Measurements from ENCODE around the gene ANXA11. TPM values are rescaled to one million over a fixed set of nuclear protein-coding genes. Genes with fewer than 3 reads are reported as not detected.

Gene ANXA11
- total and polyA plus RNA-seq, 2 of the 4 experiments (the other 2 are of a cell fraction), result 39.4 to 109 TPM

- intact Hi-C loops (cut with micrococcal nuclease), result no loop called here
- H3K9ac ChIP-seq (ENCODE audit: low read depth, low read length), result no peak overlapping the region
These were observed 4.7 kb downstream of the ANXA11 start for GRCh38 chr10:80200687-80201086.

More at GRCh38 chr10:80200687-80201086, 4.7 kb downstream of the ANXA11 start:
- 90% methylated on average over 2 of the region's 10 CpGs; no CpG with 5 or more reads in 1 of the 2 experiments for WGBS, 2 experiments (ENCODE audit: extremely low coverage in 2 of 2, insufficient read length in 1 of 2)
- BruUV-seq (replicated peaks), result no TSS peak
- Histone ChIP-seq H3K79me1 (ENCODE audit: low read depth in 1 of 2, low read length in 2 of 2) (peaks cover 9 to 75% of the 10 kb centered on the region in 2 experiments; a peak in 3 of 4 replicates), H3K9me1 (ENCODE audit: insufficient read depth, low read length) (peaks cover 39% of the 10 kb centered on the region), H3K4me1 (ENCODE audit: control insufficient read depth, insufficient read depth, low read length) (peaks cover 35% of the 10 kb centered on the region), H2BK15ac (ENCODE audit: low read depth, low read length) (no peak overlapping the region), H3K9me3 (ENCODE audit: control insufficient read depth, insufficient read depth, low read length) (no peaks in the 10 kb centered on the region), H3K4ac (ENCODE audit: low read depth, low read length) (no peak overlapping the region), H2AK9ac (replicated peaks; ENCODE audit: low read depth, low read length, poor library complexity) (no peak overlapping the region), H3K27ac (ENCODE audit: insufficient read depth, low read length) (no peak overlapping the region), H2BK20ac (ENCODE audit: low read depth, low read length) (no peak overlapping the region), H2AFZ (replicated peaks; ENCODE audit: low read length, poor library complexity) (no peak overlapping the region), H2BK120ac (ENCODE audit: low read depth, low read length) (no peak overlapping the region), H3K4me3 (ENCODE audit: insufficient read depth, low read depth, low read length) (no peak overlapping the region), H4K91ac (ENCODE audit: insufficient read depth, low read depth, low read length) (no peak overlapping the region), H3K27me3 (ENCODE audit: control insufficient read depth, insufficient read depth, low read length) (no peaks in the 10 kb centered on the region), H2BK5ac (ENCODE audit: low read depth, low read length, poor library complexity, severe bottlenecking) (no peak overlapping the region), H3K36me3 (ENCODE audit: control insufficient read depth, insufficient read depth, low read length) (peaks cover 5% of the 10 kb centered on the region; the same call in 1 of the 2 replicates), H3K4me2 (ENCODE audit: low read depth, low read length) (no peak overlapping the region), H4K8ac (ENCODE audit: low read depth in 2 of 2, low read length in 2 of 2) (no peak overlapping the region), H2AK5ac (ENCODE audit: low read depth, low read length) (no peak overlapping the region), H4K20me1 (ENCODE audit: insufficient read depth, low read length) (peaks cover 82% of the 10 kb centered on the region), H4K5ac (ENCODE audit: low read depth, low read length) (no peak overlapping the region), H3K23ac (ENCODE audit: low read depth, low read length) (peak overlapping the region; percentile 36; the same call in 1 of the 2 replicates), H3K14ac (replicated peaks; ENCODE audit: low read depth, low read length) (no peak overlapping the region), H3K56ac (ENCODE audit: extremely low read depth, insufficient read depth, low read length) (no peak overlapping the region), H3K18ac (ENCODE audit: low read depth, low read length) (no peak overlapping the region)
- no peak for TF ChIP-seq CHD1 (IDR thresholded peaks at IDR 0.05; ENCODE audit: low read depth, low read length)
- TF ChIP-seq CTCF (conservative IDR thresholded peaks at IDR 0.05; ENCODE audit: low read depth, low read length), result no peak
- no peak for TF ChIP-seq POLR2A (IDR thresholded peaks at IDR 0.05; ENCODE audit: low read depth, low read length)
- ChIA-PET CTCF (no interaction called here), POLR2A (ENCODE audit: unreplicated experiment) (no interaction called here)
- ATAC-seq (ENCODE audit: low read depth), result no peak
- in situ Hi-C loops (cut with MboI; ENCODE audit: low sequenced_read_pairs), result loop anchor here (10.0 kb wide), 1 partner anchor 46 kb away; no protein-coding TSS in a partner anchor
- dilution Hi-C loops (cut with HindIII; ENCODE audit: low sequenced_read_pairs, unreplicated experiment), result no loop called here
- DNase-seq, result no peak
